ENCODE measurements around the gene CYP4A22.
"Not testable (repeated sequence)": the region's sequence is repeated elsewhere in the genome, so short reads cannot be mapped to it uniquely, and the experiment has no call there.

Gene CYP4A22, protein sequence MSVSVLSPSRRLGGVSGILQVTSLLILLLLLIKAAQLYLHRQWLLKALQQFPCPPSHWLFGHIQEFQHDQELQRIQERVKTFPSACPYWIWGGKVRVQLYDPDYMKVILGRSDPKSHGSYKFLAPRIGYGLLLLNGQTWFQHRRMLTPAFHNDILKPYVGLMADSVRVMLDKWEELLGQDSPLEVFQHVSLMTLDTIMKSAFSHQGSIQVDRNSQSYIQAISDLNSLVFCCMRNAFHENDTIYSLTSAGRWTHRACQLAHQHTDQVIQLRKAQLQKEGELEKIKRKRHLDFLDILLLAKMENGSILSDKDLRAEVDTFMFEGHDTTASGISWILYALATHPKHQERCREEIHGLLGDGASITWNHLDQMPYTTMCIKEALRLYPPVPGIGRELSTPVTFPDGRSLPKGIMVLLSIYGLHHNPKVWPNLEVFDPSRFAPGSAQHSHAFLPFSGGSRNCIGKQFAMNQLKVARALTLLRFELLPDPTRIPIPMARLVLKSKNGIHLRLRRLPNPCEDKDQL

DNA sequence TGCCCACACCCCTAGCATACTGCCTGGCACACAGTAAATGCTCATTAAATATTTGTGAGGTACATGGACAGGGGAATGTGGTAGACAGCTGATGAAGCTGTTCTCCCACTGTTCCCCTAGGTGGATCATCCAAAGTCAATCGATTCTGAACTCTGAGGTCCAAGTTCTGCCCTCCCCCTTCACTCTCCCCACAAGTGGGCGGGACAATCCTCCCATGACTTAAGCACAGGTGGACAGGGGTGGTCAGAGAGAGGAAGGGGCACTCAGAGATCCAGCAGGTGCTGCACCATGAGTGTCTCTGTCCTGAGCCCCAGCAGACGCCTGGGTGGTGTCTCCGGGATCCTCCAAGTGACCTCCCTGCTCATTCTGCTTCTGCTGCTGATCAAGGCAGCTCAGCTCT, at the start of gene CYP4A22:
Gene CYP4A22 (plus strand): TSS at position 244 of the 400 bp plus-strand sequence. CDS start 45 bp downstream, at position 289.
- DNase-seq, result no peak

DNA sequence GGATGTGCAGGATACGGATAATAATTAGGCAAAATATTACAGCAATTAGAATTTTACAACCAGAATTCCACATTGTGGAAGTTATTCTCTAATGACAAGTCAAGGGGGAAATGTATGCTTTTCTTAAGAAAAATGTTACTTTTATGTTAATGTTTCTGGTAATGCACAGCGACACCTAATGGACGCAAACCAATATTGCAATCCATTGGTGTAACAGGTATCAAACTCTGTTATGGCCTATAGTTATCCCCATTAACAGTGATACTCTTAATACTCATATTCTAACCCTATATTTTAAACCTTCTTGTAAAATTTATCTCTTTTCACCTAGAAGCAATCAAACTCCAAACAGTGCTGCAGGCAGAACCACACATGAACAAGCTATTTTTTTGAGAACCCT, 47.9 kb upstream of the CYP4A22 start:
- DNase-seq, result peak; percentile 53

DNA sequence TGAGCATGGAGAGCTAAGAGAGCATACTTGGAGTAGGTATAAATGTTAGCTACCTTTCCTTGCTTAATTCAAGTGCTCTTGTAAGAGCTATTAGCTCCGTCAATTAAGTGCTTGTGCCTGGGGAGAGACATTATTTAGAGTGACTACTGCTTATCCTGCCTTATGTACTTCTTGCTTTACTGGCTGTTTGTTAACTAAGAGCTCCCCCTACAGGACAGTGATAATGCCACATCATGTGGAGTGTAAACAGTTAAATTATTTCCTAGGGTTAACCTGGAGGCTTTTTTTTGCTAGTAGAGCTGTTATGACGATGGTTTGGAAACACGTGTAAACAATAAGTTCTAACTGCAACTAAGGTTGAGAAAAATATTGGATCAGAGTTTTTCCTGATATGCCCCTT, 45.8 kb upstream of the CYP4A22 start:
- not testable (repeated sequence) for DNase-seq

DNA sequence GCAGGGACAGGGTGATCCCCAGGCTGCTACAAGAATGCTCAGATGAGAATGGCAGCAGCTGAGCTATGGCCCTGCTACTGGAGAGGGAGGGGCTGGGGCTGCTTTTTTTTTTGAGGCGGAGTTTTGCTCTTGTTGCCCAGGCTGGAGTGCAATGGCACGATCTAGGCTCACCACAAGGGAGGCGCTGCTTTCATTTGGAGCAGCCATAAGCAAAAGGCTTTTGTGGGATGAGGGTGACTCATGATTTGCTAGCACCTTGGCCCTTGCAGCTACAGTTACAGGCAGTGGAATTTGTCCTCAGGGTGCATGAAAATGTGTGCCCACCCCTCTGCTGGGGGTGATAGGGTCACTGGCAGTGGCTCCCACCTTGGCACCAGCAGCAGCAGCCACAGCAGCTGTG, 32.4 kb upstream of the CYP4A22 start:
- DNase-seq, result no peak

DNA sequence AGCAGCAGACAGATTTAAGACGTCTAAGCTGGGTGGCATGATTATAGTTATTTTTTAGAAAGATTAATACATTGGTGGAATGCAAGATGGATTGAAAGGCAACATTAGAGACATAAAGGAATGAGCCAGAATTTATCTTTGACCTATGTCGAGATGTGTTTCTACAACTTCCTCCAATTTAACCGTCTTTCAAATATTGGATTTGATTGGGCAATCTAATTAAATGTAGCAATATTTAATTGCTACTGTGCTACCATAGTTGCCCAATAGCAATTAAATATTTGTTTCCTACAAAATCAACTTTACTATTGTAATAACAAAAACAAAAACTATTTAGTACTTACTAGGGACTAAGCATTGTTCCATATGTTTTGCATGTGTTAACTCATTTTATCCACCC, 30.4 kb upstream of the CYP4A22 start:
- no peak for DNase-seq

DNA sequence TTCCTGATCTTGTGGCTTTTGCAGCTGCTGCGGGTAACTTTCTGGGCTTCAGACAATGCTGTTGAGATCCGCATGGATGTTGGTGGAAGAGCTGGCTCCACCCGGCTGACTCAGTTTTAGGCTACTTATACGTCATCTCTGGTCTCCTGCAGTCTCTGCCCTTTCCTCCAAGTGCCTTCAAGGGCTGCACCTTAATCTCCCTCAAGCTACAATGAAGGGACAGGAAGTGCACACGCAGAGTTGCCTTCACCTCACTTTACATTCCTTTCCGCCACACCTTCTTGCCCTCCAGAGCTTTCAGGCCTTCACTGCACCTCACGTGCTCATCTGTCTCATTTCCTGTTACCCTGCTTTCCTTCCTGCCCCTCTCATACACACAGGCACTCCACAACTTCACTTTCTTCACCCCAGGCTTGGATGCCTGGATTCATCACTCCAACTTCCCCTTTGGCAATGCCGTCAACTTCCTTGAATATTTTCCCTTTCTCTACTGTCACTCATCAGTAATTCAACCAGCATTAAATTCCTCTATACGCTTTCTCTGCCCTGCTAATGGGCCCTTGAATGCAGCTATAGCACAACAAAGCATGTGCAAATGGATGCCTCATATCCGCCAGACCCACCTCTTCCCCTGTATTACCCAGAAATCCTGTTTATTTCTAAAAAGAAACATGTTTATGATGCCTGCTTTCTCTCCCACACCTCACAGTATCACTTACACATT, 29.2 kb upstream of the CYP4A22 start:
- not testable (repeated sequence) for DNase-seq

DNA sequence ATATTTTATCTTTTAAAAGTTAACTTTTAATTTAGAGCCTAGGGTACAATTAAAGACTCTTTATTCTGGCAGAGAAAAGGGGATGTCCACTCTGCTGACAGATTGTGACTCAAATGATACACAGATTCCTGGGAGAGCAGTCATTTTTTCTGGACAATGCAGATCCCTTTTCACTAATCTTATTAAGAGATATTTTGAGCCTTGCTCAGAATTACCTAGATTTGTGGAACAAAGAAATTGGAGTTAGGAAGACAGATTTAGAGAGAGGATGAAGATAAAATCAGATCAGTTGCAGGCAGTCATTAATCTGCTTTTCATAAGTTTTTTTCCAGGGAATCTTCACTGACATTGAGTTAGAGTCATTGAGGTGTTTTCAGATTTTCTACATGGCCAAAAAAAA, 27.8 kb upstream of the CYP4A22 start:
- DNase-seq, result not testable (repeated sequence)

DNA sequence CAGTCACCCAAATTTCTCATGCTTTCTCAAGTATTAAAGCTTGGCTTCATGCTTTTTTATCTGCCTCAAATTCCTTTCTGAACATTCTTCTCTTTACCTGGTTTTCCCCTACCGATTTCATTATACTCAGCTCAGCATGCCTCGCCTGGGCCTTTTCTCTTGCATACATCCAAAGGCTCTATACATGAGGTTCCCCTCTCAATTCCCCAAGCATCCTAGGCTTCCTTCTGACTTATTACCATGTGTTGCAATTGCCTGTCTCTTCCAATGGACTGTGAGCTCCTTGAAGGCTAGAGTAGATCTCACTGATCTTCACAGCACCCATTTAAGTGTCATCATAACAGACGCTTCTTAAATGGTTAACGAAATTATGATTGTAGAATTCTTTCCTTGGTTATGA, 24.1 kb upstream of the CYP4A22 start:
- DNase-seq, result no peak

DNA sequence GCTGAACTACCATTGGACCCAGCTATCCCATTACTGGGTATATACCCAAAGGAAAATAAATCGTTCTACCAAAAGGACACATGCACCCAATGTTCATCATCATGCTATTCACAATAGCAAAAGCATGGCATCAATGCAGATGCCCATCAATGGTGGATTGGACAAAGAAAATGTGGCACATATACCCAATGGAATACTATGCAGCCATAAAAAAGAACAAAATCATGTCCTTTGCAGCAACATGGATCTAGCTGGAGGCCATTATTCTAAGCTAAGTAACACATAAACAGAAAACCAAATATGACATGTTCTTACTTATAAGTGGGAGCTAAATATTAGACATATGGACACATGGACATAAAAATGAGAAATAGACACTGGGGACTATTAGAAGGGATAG, 16.2 kb upstream of the CYP4A22 start:
- DNase-seq, result not testable (repeated sequence)

DNA sequence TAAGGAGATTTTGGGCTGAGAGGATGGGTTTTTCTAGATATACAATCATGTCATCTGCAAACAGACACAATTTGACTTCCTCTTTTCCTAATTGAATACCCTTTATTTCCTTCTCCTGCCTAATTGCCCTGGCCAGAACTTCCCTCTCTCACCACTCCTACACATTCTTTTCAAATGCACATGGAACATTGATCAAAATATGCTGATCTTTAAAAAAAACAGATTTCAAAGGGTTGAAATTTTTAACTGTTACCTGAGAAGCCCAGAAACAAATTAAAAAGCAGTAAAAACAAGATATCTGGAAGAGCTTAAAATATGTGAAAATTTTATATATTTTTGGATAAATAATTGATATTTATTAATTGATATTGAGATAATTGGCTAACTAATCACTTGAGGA, 12.4 kb upstream of the CYP4A22 start:
- not testable (repeated sequence) for DNase-seq

DNA sequence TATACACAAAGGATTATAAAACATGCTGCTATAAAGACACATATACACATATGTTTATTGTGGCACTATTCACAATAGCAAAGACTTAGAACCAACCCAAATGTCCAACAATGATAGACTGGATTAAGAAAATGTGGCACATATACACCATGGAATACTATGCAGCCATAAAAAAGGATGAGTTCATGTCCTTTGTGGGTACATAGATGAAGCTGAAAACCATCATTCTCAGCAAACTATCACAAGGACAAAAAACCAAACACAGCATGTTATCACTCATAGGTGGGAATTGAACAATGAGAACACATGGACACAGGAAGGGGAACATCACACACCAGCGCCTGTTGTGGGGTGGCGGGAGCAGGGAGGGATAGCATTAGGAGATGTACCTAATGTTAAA, 10.2 kb upstream of the CYP4A22 start:
- not testable (repeated sequence) for DNase-seq

DNA sequence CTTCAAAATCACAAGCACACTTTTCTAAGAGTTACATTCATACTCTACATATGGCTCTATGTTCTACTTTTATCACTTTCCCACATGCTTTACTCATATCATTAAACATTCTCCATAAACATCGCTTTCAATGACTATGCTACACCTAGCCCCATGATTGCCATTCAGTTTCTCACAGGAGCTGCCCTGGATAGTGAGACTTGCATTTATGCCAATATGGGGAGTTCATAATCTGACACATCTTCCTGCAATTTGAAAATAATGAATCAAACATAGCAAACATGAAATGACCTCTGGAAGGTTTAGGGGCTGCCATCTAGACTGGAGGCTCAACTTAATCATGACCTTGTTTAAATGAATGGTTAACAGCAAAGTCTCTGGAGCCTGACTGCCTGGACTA, 9.0 kb upstream of the CYP4A22 start:
- no peak for DNase-seq

DNA sequence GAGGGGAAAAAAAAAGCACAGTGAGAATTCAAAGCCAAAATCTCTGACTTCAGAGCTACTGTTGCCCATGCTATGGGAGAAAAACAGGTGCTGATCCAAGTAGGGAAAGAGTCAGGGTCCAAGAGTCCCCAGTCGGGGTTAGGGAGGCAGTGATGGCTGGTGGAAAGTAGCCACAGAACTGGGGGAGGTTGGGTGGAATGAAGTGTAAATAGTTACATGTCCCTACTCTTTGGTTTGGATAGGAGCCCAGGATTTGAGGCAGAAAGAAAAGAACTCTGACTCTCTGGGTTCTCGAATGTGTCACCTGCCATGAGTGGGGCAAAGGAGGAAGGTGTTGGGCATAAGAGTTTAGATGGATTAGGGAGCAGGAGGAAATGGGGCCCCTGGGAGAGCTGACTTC, 8.4 kb upstream of the CYP4A22 start:
- not testable (repeated sequence) for DNase-seq

DNA sequence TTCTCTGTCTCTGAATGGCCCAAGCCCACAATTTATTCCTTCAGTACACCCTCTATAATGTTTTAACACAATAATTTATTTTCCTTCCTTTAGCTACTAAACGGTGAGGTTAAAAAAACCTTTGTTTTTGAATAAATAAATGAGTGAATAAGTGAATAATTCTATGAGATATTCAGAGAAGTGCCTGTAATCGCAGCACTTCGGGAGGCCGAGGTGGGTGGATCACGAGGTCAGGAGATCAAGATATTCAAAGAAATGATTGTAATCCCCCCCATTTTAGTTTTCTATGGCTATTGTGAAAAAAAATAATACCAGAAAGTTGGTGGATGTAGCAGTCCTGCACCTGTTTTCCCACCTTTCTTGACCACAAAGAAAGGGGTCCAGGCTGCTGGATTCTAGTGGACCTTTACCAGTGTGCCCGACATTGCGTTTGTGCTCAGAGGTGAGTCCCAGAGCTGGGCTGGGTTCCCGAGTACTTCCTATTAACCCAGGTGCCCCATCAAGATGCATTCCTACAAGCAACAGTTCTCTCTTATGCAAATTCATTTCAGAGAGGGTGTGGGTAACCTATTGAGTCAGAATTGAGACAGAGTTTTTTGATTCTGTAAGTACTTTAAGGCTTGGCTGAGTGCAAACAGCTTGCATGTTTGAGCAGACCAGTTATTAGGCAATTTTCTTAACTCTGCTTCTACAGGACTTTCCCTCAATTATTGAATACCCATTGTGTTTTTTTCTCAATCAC, 7.6 kb upstream of the CYP4A22 start:
- DNase-seq, result not testable (repeated sequence)

DNA sequence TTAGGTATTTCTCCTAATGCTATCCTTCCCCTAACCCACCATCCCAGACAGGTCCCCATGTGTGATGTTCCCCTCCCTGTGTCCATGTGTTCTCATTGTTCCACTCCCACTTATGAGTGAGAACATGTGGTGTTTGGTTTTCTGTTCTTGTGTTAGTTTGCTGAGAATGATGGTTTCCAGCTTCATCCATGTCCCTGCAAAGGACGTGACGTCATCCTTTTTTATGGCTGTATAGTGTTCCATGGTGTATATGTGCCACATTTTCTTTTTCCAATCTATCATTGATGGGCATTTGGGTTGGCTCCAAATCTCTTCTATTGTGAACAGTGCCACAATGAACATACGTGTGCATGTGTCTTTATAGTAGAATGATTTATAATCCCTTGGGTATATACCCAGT, 4.6 kb upstream of the CYP4A22 start:
- DNase-seq, result not testable (repeated sequence)

DNA sequence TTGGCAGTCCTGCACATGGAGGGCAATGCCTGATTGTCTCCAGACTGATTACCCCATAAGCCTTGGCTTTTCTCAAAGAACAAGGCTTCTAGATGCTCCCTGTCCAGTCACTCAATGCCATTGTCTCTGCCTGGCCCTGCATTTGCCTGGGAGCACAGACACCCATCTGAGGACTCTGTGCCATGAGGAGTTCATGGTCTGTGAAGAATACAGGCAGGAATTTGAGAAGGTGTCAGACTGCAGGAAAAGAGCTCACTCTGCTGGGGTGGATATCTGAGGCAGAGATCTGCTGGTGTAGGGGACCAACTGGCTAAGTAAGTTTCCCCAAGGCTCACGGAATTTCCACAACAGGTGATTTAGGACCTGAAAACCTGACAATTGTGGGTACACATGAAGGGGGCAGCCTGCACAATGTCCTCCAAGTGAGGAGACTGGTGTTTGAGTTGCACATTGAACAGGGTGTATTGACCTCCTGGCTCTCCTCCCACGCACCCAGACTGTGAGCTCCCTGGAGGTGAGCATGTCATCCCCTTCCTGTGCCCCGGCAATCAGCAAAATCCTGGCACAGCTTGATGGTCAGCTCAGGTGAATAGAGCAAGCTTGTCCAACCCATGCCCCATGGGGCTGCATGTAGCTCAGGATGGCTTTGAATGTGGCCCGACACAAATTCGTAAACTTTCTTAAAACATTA, 829 bp downstream of the CYP4A22 start:
- DNase-seq, result no peak

DNA sequence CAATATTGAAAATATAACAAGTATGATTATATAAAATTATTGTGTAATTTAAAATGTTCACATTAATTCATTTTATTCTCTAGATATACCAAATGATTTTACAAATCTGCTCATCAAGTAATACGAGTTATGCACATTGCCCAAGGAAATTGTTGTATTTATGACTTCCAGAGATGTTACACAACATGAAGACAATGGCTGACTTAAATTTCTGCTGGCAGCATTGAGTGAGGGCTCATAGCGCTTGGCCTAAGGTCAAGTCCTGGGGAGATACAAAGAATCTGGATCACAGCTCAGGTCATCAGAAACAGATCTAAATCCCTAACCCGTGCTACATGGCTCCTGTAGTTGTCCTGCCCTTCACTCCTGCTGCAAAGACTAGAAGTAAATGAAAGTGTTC, 3.1 kb downstream of the CYP4A22 start:
- DNase-seq, result not testable (repeated sequence)

DNA sequence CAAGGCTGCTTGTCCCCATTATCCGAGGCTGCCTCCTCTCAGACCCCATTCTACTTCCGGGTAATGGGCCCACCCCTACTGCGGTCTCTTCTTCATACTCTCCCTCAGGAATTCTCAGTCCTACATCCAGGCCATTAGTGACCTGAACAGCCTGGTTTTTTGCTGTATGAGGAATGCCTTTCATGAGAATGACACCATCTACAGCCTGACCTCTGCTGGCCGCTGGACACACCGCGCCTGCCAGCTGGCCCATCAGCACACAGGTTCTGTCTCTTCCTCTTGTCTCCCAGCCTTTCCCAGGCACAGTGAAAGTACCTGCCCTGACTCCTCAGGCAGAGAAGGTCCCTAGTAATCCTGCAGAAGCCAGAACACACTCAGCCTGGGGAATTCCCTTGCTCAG, 6.4 kb downstream of the CYP4A22 start:
- peak; percentile 2 for DNase-seq

DNA sequence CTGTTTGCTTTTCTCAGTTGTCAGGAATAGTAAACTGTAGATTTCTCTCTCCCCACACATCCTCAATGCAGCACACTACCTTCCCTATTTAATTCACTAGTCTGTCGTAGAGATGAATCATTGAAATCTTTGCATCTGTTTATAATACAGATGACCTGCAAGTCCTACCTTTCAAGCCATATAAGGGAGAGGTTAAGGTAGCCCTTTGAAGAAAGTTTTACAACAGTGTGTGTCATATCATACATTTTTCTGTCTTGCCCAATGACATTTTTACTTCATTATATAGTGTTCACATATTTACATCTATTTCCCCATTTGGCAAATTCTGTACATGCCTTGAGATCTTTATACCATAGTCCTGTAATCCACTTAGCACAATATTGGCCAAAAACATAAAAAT, 9.3 kb downstream of the CYP4A22 start:
- not testable (repeated sequence) for DNase-seq

DNA sequence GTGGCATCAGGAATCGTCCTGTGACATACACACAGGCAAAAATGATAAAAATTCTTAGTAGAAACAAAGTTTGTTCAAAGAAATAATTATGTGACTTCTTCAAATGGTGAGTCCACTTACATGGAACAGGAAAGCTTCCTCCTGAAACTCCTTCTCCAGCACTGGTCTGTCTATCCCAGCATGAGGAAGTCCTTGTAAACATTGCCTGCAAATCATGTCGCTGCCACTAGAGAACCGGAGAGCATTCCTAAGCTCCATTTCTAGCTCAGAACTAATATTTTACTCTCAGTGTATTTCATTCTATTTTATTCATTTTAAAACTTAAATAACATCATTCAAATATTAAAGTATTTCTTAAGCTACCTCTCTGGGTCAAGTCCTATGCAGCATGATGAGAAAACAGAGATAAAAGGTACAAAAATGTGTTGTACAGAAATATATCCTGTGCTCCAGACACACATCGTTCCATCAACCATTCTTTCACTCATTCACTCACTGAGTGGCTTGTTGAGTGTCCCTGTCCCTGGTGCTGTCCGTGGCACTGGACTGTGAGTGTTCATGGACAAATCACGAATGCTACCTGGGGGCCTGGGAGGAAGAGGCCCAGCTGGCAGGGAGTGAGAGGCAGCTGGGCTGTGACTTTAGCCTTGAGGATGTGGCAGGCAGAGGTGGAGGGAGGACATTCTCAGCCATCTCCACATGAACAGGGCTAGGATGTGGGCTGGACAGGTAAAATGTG, 10.0 kb downstream of the CYP4A22 start:
- DNase-seq, result no peak

DNA sequence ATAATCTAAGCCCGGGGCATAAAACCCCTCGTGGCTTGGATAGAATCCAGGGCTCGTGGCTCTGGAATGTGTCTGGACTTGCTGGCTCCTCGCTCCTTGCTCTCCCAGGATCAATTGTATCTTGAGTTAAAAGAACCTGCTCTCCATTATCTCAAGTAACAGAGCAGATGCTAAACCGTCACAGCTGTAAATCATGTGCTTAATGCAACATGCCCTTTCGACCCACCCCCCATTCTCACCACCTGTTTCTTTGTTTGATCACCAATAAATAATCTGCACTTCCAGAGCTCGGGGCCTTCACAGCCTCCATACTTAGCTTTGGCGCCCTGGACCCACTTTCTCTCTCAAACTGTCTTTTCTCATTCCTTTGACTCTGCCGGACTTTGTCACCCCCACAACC, 11.9 kb downstream of the CYP4A22 start:
- DNase-seq, result peak; percentile 38

DNA sequence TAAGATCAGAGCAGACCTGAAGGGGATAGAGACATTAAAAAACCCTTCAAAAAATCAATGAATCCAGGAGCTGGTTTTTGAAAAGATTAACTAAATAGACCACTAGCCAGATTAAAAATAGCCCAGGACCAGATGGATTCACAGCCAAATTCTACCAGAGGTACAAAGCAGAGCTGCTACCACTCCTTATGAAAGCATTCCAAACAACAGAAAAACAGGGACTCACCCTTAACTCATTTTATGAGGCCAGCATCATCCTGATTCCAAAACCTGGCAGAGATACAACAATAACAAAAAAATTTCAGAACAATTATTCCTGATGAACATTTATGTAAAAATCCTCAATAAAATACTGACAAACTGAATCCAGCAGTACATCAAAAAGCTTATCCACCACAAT, 19.2 kb downstream of the CYP4A22 start:
- DNase-seq, result not testable (repeated sequence)
